GM12878 (cell line): ENCODE data around the gene NFIX. TPM values are rescaled to one million over a fixed set of nuclear protein-coding genes. Genes with fewer than 3 reads are reported as not detected.

Experiments used
- ATAC-seq: fragments of 200-7000 bp; cut with Tn5 transposase; 3 replicates; pipeline ENCODE4 v1.9.1; 2020; ENCODE audit warnings: mild to moderate bottlenecking, moderate library complexity
- BruUV-seq: library from RNA; stranded (reverse); fragments of 400-500 nt; replicated peaks from 2 replicates; lab custom pipeline; 2021; lab: Mats Ljungman, UMichigan
- CTCF ChIA-PET: fragments of 300-600 bp; sonication (Branson Sonifier 250); formaldehyde crosslinking; extraction: SDS; loops from one replicate; lab custom pipeline; 2021; ENCODE audit warnings: inconsistent platforms; lab: Yijun Ruan, JAX
- POLR2A ChIA-PET: fragments of 350-600 bp; formaldehyde crosslinking; extraction: SDS; loops from one replicate; lab custom pipeline; 2021; ENCODE audit warnings: inconsistent platforms; lab: Charles Lee
- RAD21 ChIA-PET: fragments of 300-600 bp; sonication (Branson Sonifier 250); formaldehyde crosslinking; loops from one replicate; lab custom pipeline; 2023; ENCODE audit warnings: antibody characterized with exemption; ENCODE audit not compliant: unreplicated experiment; lab: Charles Lee
- SMC1A ChIA-PET: fragments of 300-600 bp; sonication (Branson Sonifier 250); formaldehyde crosslinking; loops from one replicate; lab custom pipeline; 2023; ENCODE audit not compliant: unreplicated experiment, uncharacterized antibody; lab: Charles Lee
- DNase-seq: peaks from one replicate; pipeline ENCODE4 v3.0.0-alpha.2; 2011; ENCODE audit warnings: low read depth, low spot score
- FAIRE-seq: peaks from 3 replicates; lab custom pipeline; 2011; peaks lifted over from hg19 to GRCh38; lab: Jason Lieb, UNC
- H2AFZ ChIP-seq: 2 replicates; pipeline ENCODE4 v1.6.0; 2011; ENCODE audit warnings: low read depth, low read length, control low read depth; ENCODE audit not compliant: control insufficient read depth
- H3K27ac ChIP-seq: 2 replicates; pipeline ENCODE4 v1.5.1; 2011; ENCODE audit warnings: control low read depth; ENCODE audit not compliant: control insufficient read depth, insufficient read depth
- H3K27me3 ChIP-seq, 2 experiments: replicated peaks in 1 of 2; 2 replicates each; pipeline versions ENCODE4 v1.6.0 to v1.6.1; 2011; ENCODE audit warnings: low read length in 1 of 2; ENCODE audit not compliant: control insufficient read depth in 2 of 2, insufficient read depth in 2 of 2
- H3K36me3 ChIP-seq, 2 experiments: 2 replicates each; pipeline ENCODE4 v1.5.1; 2011; ENCODE audit warnings: low read length in 1 of 2; ENCODE audit not compliant: control insufficient read depth in 2 of 2, insufficient read depth in 2 of 2
- H3K4me1 ChIP-seq: 2 replicates; pipeline ENCODE4 v1.6.1; 2011; ENCODE audit warnings: mild to moderate bottlenecking, low read length, moderate library complexity, mixed read lengths; ENCODE audit not compliant: control insufficient read depth, insufficient read depth
- H3K4me2 ChIP-seq: 2 replicates; pipeline ENCODE4 v1.6.0; 2011; ENCODE audit warnings: control low read depth; ENCODE audit not compliant: control insufficient read depth, insufficient read depth
- H3K4me3 ChIP-seq: fragments of 200-600 bp; sonication (generic); 2 replicates; pipeline ENCODE4 v1.5.1; 2016
- H3K79me2 ChIP-seq: 2 replicates; pipeline ENCODE4 v1.6.0; 2011; ENCODE audit warnings: low read length; ENCODE audit not compliant: control insufficient read depth, insufficient read depth
- H3K9ac ChIP-seq: 2 replicates; pipeline ENCODE4 v1.8.0; 2011; ENCODE audit warnings: low read length, control low read depth, mixed read lengths; ENCODE audit not compliant: control insufficient read depth, insufficient read depth
- H3K9me3 ChIP-seq: replicated peaks from 3 replicates; pipeline ENCODE4 v1.5.1; 2011; ENCODE audit warnings: mild to moderate bottlenecking, low read length; ENCODE audit not compliant: control insufficient read depth, insufficient read depth
- H4K20me1 ChIP-seq: 2 replicates; pipeline ENCODE4 v1.6.0; 2011; ENCODE audit not compliant: control insufficient read depth, insufficient read depth
- BHLHE40 ChIP-seq, 2 experiments: fragments of 450-650 bp in 1 of 2; IDR thresholded peaks; 2 replicates each; pipeline ENCODE4 v1.6.1; 2011 to 2017; ENCODE audit warnings: low read depth in 2 of 2, borderline replicate concordance in 1 of 2, improper control_type of control experiment in 1 of 2, low read length in 1 of 2, mild to moderate bottlenecking in 1 of 2
- BMI1 ChIP-seq: fragments of 450-650 bp; IDR thresholded peaks from 2 replicates; pipeline ENCODE4 v1.6.1; 2016; ENCODE audit warnings: mild to moderate bottlenecking, moderate library complexity, borderline replicate concordance
- CBX5 ChIP-seq: sonication (generic); IDR thresholded peaks from 2 replicates; pipeline ENCODE4 v1.6.1; 2016; ENCODE audit warnings: low read depth, moderate library complexity, mild to moderate bottlenecking, inconsistent platforms
- CTCF ChIP-seq, 3 experiments: IDR thresholded peaks in 2 of 3; conservative IDR thresholded peaks in 1 of 3; 2 replicates each; pipeline ENCODE4 v1.5.1; 2011; ENCODE audit warnings: low read depth in 3 of 3, low read length in 3 of 3, mild to moderate bottlenecking in 3 of 3, control low read depth in 2 of 3, moderate library complexity in 2 of 3, inconsistent platforms in 1 of 3, mixed read lengths in 1 of 3; ENCODE audit not compliant: control insufficient read depth in 2 of 3, insufficient read depth in 1 of 3; ENCODE audit errors: extremely low read depth in 1 of 3
- DPF2 ChIP-seq: fragments of 450-650 bp; IDR thresholded peaks from 2 replicates; pipeline ENCODE4 v1.6.1; 2017; ENCODE audit warnings: mild to moderate bottlenecking
- GABPA ChIP-seq: IDR thresholded peaks from 2 replicates; pipeline ENCODE4 v1.6.1; 2014; ENCODE audit warnings: antibody characterized with exemption, low read depth, mild to moderate bottlenecking, inconsistent platforms
- GATAD2B ChIP-seq: fragments of 450-650 bp; conservative IDR thresholded peaks from 2 replicates; pipeline ENCODE4 v1.6.1; 2017; ENCODE audit warnings: low read depth, mild to moderate bottlenecking, moderate library complexity
- HDAC6 ChIP-seq: fragments of 200-600 bp; sonication (generic); IDR thresholded peaks from one replicate; pipeline ENCODE4 v1.8.0; 2017; ENCODE audit warnings: antibody characterized with exemption; ENCODE audit not compliant: unreplicated experiment
- IKZF1 ChIP-seq: fragments of 450-650 bp; conservative IDR thresholded peaks from 2 replicates; pipeline ENCODE4 v1.6.1; 2017; ENCODE audit warnings: antibody characterized with exemption, mild to moderate bottlenecking
- LARP7 ChIP-seq: fragments of 450-650 bp; IDR thresholded peaks from 2 replicates; pipeline ENCODE4 v1.6.1; 2017; ENCODE audit warnings: mild to moderate bottlenecking
- MXI1 ChIP-seq: fragments of 150-350 bp; IDR thresholded peaks from 2 replicates; pipeline ENCODE4 v1.6.1; 2011; ENCODE audit warnings: low read depth, mild to moderate bottlenecking, inconsistent platforms, low read length, improper control_type of control experiment
- POLR2A ChIP-seq: IDR thresholded peaks from 2 replicates; pipeline ENCODE4 v1.6.1; 2011; ENCODE audit warnings: low read depth, mild to moderate bottlenecking, low read length
- RAD21 ChIP-seq: IDR thresholded peaks from 2 replicates; pipeline ENCODE4 v1.6.1; 2011; ENCODE audit warnings: mild to moderate bottlenecking, low read depth, low read length, moderate library complexity; ENCODE audit not compliant: insufficient read depth
- SMAD5 ChIP-seq: IDR thresholded peaks from 2 replicates; pipeline ENCODE4 v1.6.1; 2016; ENCODE audit warnings: antibody characterized with exemption, low read depth
- TARDBP ChIP-seq: IDR thresholded peaks from 2 replicates; pipeline ENCODE4 v1.6.1; 2016; ENCODE audit warnings: borderline replicate concordance
- YY1 ChIP-seq: IDR thresholded peaks from 2 replicates; pipeline ENCODE4 v1.6.1; 2011; ENCODE audit warnings: low read depth, mild to moderate bottlenecking, low read length
- WGBS: methylation state at CpG from one replicate; pipeline ENCODE4 v1.1.6; 2016; ENCODE audit warnings: low lambda C conversion rate; ENCODE audit not compliant: insufficient replicate concordance, insufficient coverage; ENCODE audit errors: missing lambda C conversion rate; 5-methylcytosine and 5-hydroxymethylcytosine counted together
- in situ Hi-C: fragments of 300-500 bp; cut with MboI; formaldehyde crosslinking; loops from 9 replicates; pipeline ENCODE4 v1.14.3; 2018; ENCODE audit warnings: mixed read lengths
- intact Hi-C: fragments of 100-400 bp; cut with micrococcal nuclease; formaldehyde crosslinking; loops from one replicate; pipeline ENCODE4 v1.14.2; 2022; ENCODE audit not compliant: unreplicated experiment
- polyA plus RNA-seq, 11 experiments: library from polyadenylated mRNA; depleted of rRNA in 4 of 11; unstranded in 6 of 11; stranded (reverse) in 5 of 11; fragments of >200 nt; fragmentation: Nextera tagmentation in 4 of 11; fragmentation: Illumina TruSeq in 1 of 11; extraction: Ambion mirVana in 4 of 11; extraction: Trizol in 1 of 11; gene quantifications; 1 replicate in 1 of 11; 2 replicates in 10 of 11; pipeline versions ENCODE4 v1.2.1 to v1.2.3, GENCODE V29; 2011 to 2016; ENCODE audit warnings: inconsistent platforms in 2 of 11, missing spikeins in 2 of 11, low read depth in 1 of 11
- total RNA-seq, 4 experiments: library from RNA; depleted of rRNA in 3 of 4; stranded (reverse); fragments of >200 nt in 3 of 4; fragmentation: Illumina TruSeq in 1 of 4; extraction: Trizol in 1 of 4; gene quantifications; 2 replicates each; pipeline versions ENCODE4 v1.2.1 to v1.2.3, GENCODE V29; 2013 to 2021
- TF ChIP-seq, protein P1 (sequence below): fragments of 450-650 bp; IDR thresholded peaks from 2 replicates; pipeline ENCODE4 v1.6.1; 2016; ENCODE audit warnings: mild to moderate bottlenecking, moderate library complexity, borderline replicate concordance

Gene NFIX
- total and polyA plus RNA-seq, 10 of the 15 experiments (the other 5 are each of a cell fraction or from before 2014, with no cell fraction given), result 0.02 to 2.2 (median 0.28) TPM

DNA sequence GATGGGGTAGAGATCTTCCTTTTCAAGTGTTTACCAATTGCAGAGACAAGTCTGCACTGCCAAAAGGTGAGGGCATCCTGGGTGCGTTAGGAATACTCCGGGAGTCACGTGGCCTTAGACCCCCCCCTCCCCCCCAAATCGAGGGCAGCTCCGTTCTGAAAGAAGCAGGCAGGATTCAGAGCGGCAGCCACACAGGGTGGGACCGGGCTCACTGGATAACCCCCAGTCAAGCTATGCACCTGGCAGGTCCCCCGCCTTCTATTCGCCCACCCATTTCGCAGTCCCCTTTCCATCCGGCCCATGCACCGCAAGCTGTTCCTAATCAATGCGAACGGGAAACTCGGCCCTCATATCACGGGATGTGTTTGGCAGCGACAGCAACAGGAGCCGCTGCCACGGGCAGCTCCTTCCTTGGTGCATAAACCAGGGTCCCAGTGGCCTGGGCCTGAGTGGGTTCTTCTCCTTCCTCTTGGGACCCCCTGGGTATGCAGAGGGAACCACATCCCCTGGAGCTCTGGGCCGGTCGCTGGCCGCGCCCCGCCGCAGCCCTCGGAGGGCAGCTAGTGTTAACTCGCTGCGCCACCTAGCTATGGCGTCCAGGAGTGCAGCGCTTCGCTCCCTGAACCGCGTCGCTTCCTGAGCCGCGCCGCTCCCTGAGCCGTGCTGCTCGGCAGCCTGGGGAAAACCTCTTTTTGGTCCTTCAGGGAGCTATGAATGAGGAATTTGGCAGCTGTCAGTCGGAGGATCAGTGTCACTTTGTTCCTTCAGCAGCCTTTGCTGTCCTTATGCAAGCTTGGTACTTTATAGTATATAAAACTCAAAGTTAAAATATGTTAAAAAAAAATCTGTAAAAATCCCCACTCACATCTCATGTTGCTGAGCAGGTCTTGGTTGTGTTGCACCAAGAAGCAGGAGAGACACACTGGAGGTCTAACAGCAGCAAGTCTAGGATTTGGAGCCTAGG is 66.0 kb downstream of the NFIX start:
- SMC1A ChIA-PET, result interaction anchor here (0.7 to 3.5 kb wide), 10 partner anchors 10 to 96 kb away, joined by 3 to 45 read pairs (median 8); partner anchors contain the start of gene NACC1
- Histone ChIP-seq H3K9ac (no peak overlapping the region), H3K36me3 (no peaks in the 10 kb centered on the region), H4K20me1 (no peaks in the 10 kb centered on the region), H3K9me3 (no peaks in the 10 kb centered on the region), H3K27ac (no peak overlapping the region), H3K79me2 (no peaks in the 10 kb centered on the region), H3K4me3 (peak overlapping the region; percentile 34; the same call in 1 of the 2 replicates), H2AFZ (no peak overlapping the region; the same call in 1 of the 2 replicates), H3K27me3 (peaks cover 9 to 11% of the 10 kb centered on the region in 2 experiments), H3K4me1 (no peaks in the 10 kb centered on the region), H3K4me2 (peak overlapping the region; percentile 49)
- ATAC-seq (peak; percentile 99), DNase-seq (peak; percentile 11), FAIRE-seq (peak; percentile 95)
- WGBS, result 2% methylated on average over 38 of the region's 40 CpGs
- CTCF ChIA-PET, result interaction anchor here (0.7 to 10.9 kb wide), 34 partner anchors 9 to 314 kb away, joined by 3 to 247 read pairs (median 5); partner anchors contain the start of genes DAND5 and GCDH
- RAD21 ChIA-PET, result interaction anchor here (1.2 to 4.6 kb wide), 12 partner anchors 9 to 170 kb away, joined by 3 to 49 read pairs (median 8); partner anchors contain the start of gene GCDH
- in situ Hi-C loops (no loop called here), intact Hi-C loops (loop anchor here (2.0 kb wide), 1 partner anchor 82 kb away; no protein-coding TSS in a partner anchor)
- POLR2A ChIA-PET, result interaction anchor here (1.2 to 1.7 kb wide), 2 partner anchors 27 to 33 kb away, joined by 3 to 4 read pairs; no protein-coding TSS in a partner anchor
- BruUV-seq, result no TSS peak
- peak; percentile 80 for TF ChIP-seq RAD21
- no peak for TF ChIP-seq POLR2A
- TF ChIP-seq DPF2, result no peak
- TF ChIP-seq IKZF1, result peak; percentile 37; the same call in 1 of the 2 replicates
- TF ChIP-seq YY1, result peak; percentile 75; the same call in 1 of the 2 replicates
- TF ChIP-seq BMI1, result no peak
- TF ChIP-seq BHLHE40 (IDR thresholded peaks at IDR 0.05; ENCODE audit: borderline replicate concordance in 1 of 2, low read depth in 2 of 2, low read length in 1 of 2), result 0 out of 4 replicates have a peak, but pooled peaks of 1 of the 2 experiments have one; percentile 26
- TF ChIP-seq HDAC6, result no peak
- TF ChIP-seq LARP7, result no peak
- TF ChIP-seq CTCF (IDR thresholded peaks at IDR 0.05 in 2 of 3, conservative IDR thresholded peaks at IDR 0.05 in 1 of 3; ENCODE audit: control insufficient read depth in 2 of 3, extremely low read depth in 1 of 3, insufficient read depth in 1 of 3, low read depth in 3 of 3, low read length in 3 of 3), result peak; percentile 94 to 97 (median 96); a peak in 5 of 6 replicates
- no peak for TF ChIP-seq GABPA
- no peak for TF ChIP-seq MXI1
- TF ChIP-seq, protein P1, sequence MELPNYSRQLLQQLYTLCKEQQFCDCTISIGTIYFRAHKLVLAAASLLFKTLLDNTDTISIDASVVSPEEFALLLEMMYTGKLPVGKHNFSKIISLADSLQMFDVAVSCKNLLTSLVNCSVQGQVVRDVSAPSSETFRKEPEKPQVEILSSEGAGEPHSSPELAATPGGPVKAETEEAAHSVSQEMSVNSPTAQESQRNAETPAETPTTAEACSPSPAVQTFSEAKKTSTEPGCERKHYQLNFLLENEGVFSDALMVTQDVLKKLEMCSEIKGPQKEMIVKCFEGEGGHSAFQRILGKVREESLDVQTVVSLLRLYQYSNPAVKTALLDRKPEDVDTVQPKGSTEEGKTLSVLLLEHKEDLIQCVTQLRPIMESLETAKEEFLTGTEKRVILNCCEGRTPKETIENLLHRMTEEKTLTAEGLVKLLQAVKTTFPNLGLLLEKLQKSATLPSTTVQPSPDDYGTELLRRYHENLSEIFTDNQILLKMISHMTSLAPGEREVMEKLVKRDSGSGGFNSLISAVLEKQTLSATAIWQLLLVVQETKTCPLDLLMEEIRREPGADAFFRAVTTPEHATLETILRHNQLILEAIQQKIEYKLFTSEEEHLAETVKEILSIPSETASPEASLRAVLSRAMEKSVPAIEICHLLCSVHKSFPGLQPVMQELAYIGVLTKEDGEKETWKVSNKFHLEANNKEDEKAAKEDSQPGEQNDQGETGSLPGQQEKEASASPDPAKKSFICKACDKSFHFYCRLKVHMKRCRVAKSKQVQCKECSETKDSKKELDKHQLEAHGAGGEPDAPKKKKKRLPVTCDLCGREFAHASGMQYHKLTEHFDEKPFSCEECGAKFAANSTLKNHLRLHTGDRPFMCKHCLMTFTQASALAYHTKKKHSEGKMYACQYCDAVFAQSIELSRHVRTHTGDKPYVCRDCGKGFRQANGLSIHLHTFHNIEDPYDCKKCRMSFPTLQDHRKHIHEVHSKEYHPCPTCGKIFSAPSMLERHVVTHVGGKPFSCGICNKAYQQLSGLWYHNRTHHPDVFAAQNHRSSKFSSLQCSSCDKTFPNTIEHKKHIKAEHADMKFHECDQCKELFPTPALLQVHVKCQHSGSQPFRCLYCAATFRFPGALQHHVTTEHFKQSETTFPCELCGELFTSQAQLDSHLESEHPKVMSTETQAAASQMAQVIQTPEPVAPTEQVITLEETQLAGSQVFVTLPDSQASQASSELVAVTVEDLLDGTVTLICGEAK, result no peak
- TF ChIP-seq GATAD2B, result 0 out of 2 replicates have a peak, but pooled peaks have one; percentile 28
- TF ChIP-seq SMAD5, result no peak
- TF ChIP-seq TARDBP, result no peak
- no peak for TF ChIP-seq CBX5
